Uterus (tissue), 4 donors: ENCODE results near the gene INPP5D. TPM values are rescaled to one million over a fixed set of nuclear protein-coding genes. Genes with fewer than 3 reads are reported as not detected.

Experiments used
- DNase-seq, 2 donors: peaks; one replicate each; pipeline ENCODE4 v3.0.0-alpha.2; 2019 to 2020
- H3K27ac ChIP-seq, 2 donors: fragments of 200-600 bp; sonication (generic); 1 replicate in 1 of 2; 2 replicates in 1 of 2; pipeline ENCODE4 v1.5.1; 2016 to 2018
- H3K27me3 ChIP-seq, 2 donors: fragments of 200-600 bp; sonication (generic); one replicate each; pipeline ENCODE4 v1.5.1; 2018 to 2019; ENCODE audit warnings: control low read depth in 1 of 2
- H3K36me3 ChIP-seq, 2 donors: fragments of 200-600 bp; sonication (generic); one replicate each; pipeline ENCODE4 v1.5.1; 2019; ENCODE audit warnings: control low read depth in 1 of 2
- H3K4me1 ChIP-seq, 2 donors: fragments of 200-600 bp; sonication (generic); one replicate each; pipeline ENCODE4 v1.5.1; 2018 to 2019; ENCODE audit warnings: control low read depth in 1 of 2
- H3K4me3 ChIP-seq, 2 donors: fragments of 200-600 bp; sonication (generic); 1 replicate in 1 of 2; 2 replicates in 1 of 2; pipeline ENCODE4 v1.5.1; 2018 to 2019; ENCODE audit warnings: mild to moderate bottlenecking in 1 of 2
- H3K9me3 ChIP-seq, 2 donors: fragments of 200-600 bp; sonication (generic); one replicate each; pipeline ENCODE4 v1.5.1; 2019; ENCODE audit warnings: control low read depth in 1 of 2
- CTCF ChIP-seq, 4 experiments: fragments of 200-600 bp in 2 of 4; fragments of 450-650 bp in 2 of 4; sonication (generic) in 2 of 4; IDR thresholded peaks; one replicate each; pipeline ENCODE4 v1.5.1; 2016 to 2019; ENCODE audit warnings: antibody characterized with exemption in 4 of 4, mild to moderate bottlenecking in 2 of 4, moderate library complexity in 1 of 4
- POLR2A ChIP-seq, 2 donors: fragments of 450-650 bp; IDR thresholded peaks; one replicate each; pipeline ENCODE4 v1.6.1; 2016; ENCODE audit warnings: antibody characterized with exemption in 2 of 2, mild to moderate bottlenecking in 1 of 2, moderate library complexity in 1 of 2
- intact Hi-C: fragments of 100-400 bp; cut with DNase I; formaldehyde crosslinking; loops from one replicate; pipeline ENCODE4 v1.15.1; 2023; ENCODE audit warnings: low total_unique reads
- total RNA-seq, 4 donors: library from RNA; depleted of rRNA in 3 of 4; stranded (reverse); fragments of >200 nt in 3 of 4; gene quantifications; one replicate each; pipeline versions ENCODE4 v1.1.0 to v1.2.4, GENCODE V29; 2014 to 2023
- donor health status: DM: yes; HTN: yes; CAD: no.

INPP5D gene
- total RNA-seq, 4 donors from 2014 or later, result 14.2 to 37.9 (median 22.3) TPM

GRCh38 chr2:233221378-233222063, 161.4 kb downstream of the INPP5D start:
- Histone ChIP-seq H3K27ac (no peak overlapping the region), H3K4me1 (no peaks in the 10 kb centered on the region), H3K27me3 (no peaks in the 10 kb centered on the region), H3K4me3 (no peak overlapping the region), H3K9me3 (no peaks in the 10 kb centered on the region), H3K36me3 (no peaks in the 10 kb centered on the region)
- TF ChIP-seq POLR2A (IDR thresholded peaks at IDR 0.05), result no peak
- no peak for TF ChIP-seq CTCF (IDR thresholded peaks at IDR 0.05)
- intact Hi-C loops, result no loop called here
- no peak for DNase-seq

- intact Hi-C loops, result no loop called here
- Histone ChIP-seq H3K4me3 (no peak overlapping the region), H3K36me3 (no peaks in the 10 kb centered on the region), H3K4me1 (no peaks in the 10 kb centered on the region), H3K27me3 (no peaks in the 10 kb centered on the region), H3K9me3 (no peaks in the 10 kb centered on the region), H3K27ac (no peak overlapping the region)
- TF ChIP-seq POLR2A (IDR thresholded peaks at IDR 0.05) (no peak), CTCF (IDR thresholded peaks at IDR 0.05) (no peak)
- DNase-seq, result no peak
Observed at GRCh38 chr2:233223059-233223894, 163.1 kb downstream of the INPP5D start.

GRCh38 chr2:233225230-233226068, 165.3 kb downstream of the INPP5D start:
- no peaks in the 10 kb centered on the region for H3K4me1 ChIP-seq
- H3K4me3 ChIP-seq, result no peak overlapping the region
- no peak for DNase-seq
- intact Hi-C loops, result no loop called here
- H3K9me3 ChIP-seq, result no peaks in the 10 kb centered on the region
- H3K27me3 ChIP-seq, result no peaks in the 10 kb centered on the region
- TF ChIP-seq CTCF (IDR thresholded peaks at IDR 0.05) (no peak), POLR2A (IDR thresholded peaks at IDR 0.05) (no peak)
- H3K27ac ChIP-seq, result no peak overlapping the region
- H3K36me3 ChIP-seq, result no peaks in the 10 kb centered on the region

- TF ChIP-seq POLR2A (IDR thresholded peaks at IDR 0.05) (no peak), CTCF (IDR thresholded peaks at IDR 0.05) (no peak)
- no peaks in the 10 kb centered on the region for H3K9me3 ChIP-seq
Observed at GRCh38 chr2:233226511-233227031, 166.4 kb downstream of the INPP5D start.

More at GRCh38 chr2:233226511-233227031, 166.4 kb downstream of the INPP5D start:
- Histone ChIP-seq H3K36me3 (no peaks in the 10 kb centered on the region), H3K4me3 (no peak overlapping the region), H3K4me1 (no peaks in the 10 kb centered on the region), H3K27me3 (no peaks in the 10 kb centered on the region), H3K27ac (no peak overlapping the region)
- intact Hi-C loops, result no loop called here
- DNase-seq, result no peak
